NCI-H2196 treated with DMSO at 0.1 percent for 48 hours (cell line): Measurements from ENCODE around the gene ROR1.
"Not testable (repeated sequence)": the region's sequence is repeated elsewhere in the genome, so short reads cannot be mapped to it uniquely, and the experiment has no call there.

ENCODE experiments used
- DNase-seq: peaks from one replicate; lab custom pipeline; 2025; ENCODE audit not compliant: unreplicated experiment; lab: John Stamatoyannopoulos, UW

The ROR1 gene

DNA sequence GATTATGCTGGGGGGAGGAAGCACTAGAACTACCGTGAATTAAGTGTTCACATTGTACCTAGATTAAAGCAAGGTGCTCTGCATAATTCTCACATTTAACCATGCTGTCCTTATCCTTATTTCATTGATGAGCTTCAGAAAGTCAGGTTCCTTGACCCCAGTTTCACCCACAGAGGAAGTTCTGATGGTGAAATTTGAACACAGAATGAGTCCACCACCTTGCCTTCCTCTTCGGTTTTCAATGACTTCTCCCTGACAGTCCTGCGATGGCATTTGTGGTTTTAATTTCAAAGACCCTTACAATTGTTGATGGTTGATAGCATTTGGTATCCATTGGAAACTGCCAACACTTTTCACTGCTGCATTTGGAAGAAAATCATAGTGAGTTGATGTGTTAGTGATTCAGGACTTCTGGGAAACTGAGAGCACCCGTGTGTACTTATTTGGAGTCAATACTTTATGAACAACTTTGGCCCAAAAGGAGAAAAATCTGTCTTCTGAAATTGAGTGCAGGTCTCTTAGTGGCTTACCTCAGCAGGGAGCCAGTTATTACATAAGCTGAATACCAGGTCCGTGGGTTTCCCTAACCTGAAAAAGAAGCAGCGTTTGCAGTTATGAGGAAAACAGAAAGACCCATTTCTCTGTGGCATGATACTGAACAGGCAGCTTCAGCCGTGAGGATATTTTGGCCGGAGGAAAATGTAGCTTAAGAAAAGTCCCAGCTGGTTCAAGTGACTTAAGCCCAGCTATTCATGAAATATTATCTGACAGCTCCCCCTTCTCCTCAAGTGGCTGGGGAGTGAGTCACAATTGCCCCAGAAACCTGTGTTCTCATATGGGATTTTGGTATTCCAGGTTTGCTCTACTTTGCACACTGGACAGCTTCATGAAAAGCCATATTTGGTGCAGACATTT, 47.5 kb downstream of the ROR1 start:
- DNase-seq: no peak

DNA sequence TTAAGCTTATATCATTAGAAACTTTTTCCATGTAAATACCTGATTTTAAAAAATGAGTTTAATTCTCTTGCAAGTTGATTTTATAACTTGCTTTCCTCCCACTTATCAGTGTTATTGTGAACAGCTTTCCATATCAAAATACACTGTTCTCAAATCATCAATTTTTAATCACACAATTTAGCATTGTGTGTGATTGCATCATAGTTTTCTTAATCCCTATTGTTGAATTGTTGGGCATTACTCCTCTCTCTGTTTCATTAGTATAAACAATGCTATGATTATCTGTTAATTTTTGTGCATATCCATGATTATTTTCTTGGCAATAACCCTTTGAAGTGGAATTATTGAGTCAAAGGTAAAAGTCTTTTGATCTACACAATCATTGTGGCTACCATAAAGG, 48.7 kb downstream of the ROR1 start:
- DNase-seq: no peak

DNA sequence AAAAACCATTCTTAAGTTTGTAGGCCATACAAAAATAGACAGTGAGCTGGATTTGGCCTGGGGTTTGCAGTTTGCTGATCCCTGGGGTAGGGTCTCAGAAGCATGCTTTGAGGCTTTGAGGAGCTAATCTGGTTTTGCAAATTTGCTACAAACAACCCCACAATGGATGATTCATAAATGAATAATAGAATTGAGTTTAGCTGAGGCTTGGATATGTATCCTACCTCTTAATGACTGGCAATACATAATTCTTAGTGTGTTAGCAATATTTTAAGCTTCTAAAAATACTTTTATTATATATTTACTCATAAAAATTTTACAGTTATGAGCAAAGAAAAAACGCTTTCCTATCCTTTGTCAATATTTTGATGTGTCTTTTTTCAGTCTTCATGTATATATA, 50.6 kb downstream of the ROR1 start:
- DNase-seq: no peak

DNA sequence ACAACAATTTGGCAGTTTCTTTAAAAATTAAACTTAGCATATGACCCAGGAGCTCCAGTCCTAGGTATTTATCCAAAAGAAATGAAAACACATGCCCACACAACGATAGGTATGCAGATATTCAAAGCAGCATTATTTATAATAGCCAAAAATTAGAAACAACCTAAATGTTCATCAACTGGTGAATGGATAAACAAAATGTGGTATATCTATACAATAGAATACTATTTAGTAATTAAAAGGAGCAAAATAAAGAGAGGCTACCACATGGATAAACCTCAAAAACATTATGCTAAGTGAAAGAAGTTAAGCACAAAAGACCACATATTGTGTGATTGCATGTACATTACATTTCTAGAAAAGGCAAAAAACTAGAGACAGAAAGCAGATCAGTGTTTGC, 51.3 kb downstream of the ROR1 start:
- no peak for DNase-seq

DNA sequence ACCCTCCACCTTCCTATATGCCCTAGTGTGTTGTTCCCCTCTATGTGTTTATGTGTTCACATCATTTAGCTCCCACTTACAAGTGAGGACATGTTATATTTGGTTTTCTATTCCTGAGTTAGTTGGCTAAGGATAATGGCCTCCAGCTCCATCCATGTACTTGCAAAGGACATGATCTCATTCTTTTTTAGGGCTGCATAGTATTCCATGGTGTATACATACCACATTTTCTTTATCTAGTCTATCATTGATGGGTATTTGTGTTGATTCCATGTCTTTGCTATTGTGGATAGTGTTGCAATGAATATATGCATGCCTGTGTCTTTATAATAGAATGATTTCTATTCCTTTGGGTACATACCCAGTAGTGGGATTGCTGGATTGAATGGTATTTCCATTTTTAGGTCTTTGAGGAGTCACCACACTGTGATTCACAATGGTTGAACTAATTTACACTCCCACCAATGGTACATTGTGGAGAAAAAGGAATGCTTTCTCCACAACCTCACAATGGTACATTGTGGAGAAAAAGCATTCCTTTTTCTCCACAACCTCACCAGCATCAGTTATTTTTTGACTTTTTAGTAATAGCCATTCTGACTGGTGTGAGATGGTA, 52.5 kb downstream of the ROR1 start:
- not testable (repeated sequence) for DNase-seq

DNA sequence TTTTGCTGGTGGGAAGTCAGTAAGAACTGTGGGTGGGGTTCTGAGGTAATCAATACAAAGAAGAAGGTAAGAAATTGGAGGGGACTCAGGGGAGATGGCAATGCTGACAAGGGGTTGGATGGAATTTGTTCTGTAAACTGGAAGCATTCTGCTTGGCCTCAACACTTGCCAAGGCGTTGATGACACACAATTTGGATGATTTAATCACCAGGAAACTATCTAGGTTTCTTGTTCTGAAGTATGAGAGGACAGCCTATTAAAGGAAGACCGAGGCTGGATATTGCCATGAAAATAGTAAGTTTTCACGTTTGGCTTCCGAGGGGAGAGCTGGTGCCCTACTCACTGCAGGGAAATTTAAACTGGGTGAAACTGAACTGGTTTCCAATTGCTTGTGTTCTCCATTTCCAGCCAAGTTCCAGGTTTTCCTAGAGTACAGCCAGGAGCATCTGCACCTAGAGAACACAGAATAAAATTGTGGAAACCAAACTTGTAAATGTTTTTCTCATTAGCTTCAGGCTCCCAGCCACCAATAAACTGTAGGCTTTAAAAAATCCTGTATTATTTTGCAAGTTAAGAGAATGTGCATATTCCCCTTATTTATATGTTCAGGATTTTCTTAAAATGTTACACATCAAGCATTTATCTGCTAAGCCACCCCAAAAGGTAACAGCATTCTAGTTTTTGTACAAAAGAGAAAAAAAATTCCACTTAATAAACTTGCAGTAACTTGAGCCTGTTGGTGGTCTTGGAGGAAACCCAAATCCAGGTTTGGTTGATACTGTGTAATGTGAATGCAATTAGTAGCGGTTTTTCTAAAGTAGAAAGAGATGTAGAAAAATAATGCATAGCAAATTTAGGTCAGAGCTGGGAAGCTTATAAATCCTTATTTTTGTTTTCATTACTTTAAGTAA, 53.8 kb downstream of the ROR1 start:
- no peak for DNase-seq

DNA sequence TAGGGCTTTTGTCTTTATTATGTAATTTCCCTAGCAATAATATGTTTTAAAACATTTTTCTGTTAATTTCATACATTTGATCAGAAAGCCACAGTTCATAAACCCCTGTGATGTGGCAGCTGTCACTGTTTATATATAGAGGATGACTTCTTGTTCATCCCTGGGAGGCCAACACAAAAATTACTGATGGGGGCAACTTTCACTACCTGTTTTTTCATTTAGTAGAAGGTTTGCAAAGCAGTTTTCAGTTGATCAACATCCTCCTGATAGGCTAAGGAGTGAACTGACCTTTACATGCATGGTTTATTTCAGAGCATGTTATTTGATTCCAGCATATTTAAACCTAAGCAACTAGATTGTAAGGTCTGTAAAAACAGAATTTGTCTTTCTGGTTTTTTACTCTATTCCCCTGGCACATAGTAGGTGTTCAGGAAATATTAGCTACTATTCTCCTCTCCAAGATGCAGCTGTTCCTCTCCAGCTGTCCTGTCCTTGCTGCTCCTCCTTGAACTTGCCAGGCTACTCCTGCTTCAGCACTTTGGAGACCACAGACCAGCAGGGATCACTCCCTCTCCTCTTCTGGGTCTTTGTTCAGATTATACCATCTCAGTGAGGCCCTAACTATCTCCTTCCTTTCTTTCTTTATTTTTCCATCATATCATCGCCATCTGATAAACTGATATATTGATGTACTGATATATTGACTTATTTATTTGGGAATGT, 54.7 kb downstream of the ROR1 start:
- no peak for DNase-seq

DNA sequence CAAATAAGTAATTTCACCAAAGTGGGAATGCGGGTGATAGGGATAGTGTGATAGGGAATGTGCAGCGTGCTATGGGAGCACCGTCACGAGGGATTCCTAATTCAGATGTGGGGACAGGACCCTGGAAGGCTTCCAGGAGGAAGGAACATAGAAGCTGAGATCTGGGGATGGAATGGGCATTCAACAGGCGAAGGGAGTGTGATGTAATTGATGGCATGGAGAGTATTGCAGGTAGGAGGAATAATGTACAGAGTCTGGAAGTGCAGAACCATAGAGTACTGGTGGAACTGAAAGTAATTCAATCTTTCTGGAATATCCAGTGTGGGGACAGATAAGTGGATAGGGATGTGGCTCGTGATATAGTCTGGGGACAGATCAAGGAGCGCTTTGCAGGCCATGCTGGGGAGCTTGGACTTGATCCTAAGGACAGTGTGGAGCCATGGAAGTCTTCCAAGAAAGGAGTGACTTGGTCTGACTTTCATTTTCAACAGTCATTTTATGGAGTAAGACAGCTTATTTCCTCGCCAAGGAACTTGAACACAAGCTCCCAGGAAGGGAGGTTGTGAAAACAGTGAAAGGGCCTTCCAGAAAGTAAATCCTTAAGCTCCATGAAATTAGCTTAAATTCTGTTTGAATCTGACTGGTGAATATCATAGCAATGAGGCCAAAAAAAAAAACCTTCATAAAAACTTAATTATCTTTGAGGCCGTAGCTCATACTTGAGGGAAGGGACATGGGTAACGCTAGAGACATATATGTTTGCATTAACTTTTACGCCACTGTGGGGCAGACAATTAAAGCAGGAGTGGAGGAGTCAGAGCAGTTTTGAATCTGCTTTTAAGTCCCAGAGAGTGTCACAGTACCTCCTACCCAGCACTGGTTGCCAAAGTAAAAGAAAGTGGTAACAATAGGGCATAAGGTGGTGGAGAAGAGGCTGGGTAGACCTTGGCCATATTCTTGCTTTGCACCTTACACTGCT, 55.8 kb downstream of the ROR1 start:
- no peak for DNase-seq

DNA sequence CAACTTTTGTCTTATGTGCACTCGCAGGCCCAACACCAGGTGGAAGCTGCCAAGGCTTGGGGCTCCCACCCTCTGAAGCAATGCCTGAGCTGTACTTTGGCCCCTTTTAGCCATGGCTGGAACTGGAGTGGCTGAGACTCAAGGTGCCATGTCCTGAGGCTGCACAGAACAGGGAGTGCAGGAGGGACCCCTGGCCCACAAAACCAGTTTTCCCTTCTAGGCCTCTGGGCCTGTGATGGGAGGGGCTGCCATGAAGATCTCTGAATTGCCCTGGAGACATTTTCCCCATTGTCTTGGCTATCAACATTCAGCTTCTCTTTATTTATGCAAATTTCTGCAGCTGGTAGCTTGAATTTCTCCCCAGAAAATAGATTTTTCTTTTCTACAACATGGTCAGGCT, 57.6 kb downstream of the ROR1 start:
- DNase-seq: no peak

DNA sequence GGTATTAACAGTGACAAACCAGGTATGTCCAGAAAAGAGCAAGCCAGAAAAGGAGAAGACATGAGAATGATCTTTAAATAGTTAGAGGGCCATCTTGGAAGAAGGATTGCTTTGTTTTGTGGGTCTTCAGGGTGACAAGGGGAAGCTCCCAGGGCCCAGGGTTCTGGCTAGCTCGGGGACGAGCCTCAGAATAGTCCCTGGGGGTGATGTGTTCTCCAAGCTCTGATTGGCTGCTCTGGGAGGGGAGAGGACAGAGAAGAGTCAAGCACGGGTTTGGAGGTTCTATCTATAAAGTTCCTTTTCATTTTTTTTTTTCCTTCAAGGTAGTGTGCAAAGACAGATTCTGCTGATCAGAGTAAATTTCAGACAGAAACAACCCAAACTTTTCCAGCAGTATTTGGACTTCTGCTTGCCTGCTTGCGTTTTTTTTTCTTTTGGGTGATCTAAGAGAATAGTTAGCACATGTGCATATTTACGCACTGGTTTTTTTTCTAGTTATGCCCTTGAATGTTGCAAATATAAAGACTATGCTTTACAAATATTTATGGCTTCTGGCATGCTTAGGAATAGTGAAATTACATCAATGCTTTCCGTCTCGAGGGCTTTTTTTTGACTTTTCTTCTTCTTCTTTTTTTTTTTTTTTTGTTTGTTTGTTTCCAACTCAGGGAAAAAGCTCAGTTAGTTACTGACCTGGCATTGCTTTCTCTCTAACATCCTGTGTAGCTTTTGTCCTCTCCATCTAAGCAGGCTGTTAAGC, 59.7 kb downstream of the ROR1 start:
- DNase-seq: no peak

DNA sequence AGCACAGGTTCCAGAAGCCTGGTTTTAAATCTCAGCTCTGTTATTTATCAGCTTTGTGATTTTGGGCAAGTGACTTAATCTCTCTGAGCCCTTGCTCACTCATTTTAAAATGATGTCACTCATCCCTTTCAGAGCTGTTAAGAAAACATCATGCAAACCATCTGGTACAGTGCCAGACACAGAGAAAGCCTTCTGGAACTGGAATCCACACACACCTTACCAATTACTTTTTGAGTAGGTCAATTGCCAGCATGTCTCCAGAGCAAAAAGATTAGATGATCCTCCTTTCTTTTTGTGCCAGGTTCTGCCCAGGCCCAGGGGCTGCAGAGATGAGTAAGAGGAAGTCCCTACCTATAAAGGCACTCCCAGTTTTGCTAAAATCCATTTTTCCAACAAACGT, 61.3 kb downstream of the ROR1 start:
- DNase-seq: no peak

DNA sequence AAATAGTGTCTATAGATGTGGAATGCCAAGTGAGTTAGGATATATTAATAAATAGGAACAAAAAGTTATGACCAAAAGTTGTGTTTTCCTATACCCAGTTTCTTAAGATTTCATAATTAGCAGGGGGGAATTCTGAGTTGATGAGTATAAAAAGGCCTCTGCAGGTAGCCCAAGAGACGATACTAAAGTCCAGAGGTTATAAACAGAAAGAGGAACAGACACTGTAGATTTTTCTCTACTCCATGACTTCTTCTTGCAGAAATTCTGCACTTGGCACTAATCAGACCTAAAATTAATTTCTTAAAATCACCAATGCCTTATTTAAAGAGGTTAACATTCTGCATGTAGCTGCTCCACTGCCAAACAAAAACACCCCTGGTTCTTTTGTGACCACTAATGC, 62.6 kb downstream of the ROR1 start:
- no peak for DNase-seq

DNA sequence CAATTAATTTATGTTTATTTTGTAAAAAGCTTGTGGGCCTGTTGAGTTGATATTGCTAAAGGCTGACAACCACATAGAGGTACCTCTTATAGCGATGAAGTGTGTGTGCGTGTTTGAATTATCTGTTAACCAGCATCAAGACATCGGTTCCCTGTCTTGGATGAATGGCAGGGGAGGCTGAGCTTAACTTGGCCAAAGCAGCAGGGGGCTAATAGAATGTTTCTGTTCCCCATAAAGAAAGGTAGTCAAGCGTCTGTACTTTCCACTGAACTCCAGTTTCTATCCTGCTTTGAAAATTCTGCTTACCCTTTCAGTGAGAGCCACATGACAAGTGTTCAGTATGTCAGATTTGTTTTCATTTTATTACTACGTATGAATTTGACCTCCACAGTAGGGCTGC, 63.0 kb downstream of the ROR1 start:
- no peak for DNase-seq

DNA sequence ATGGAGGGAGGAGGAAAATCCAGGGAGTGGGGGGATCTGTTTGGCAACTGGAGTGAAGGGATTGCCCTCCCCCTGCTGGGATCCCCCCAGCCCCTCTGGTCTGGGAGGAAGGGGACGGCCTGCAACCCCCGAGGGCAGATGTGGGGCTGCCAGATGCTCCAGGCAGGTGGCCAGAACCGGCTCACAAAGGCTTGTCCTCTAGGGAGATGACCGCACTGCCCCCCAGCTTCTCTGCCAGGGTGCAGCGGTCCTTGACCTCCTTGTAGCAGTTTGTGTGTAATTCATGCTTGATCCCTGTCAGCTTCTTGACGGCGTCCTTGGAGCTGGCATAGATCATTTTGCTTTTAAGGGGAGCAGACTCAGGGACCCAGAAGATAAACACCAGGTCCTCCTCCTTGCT, 69.2 kb downstream of the ROR1 start:
- no peak for DNase-seq

DNA sequence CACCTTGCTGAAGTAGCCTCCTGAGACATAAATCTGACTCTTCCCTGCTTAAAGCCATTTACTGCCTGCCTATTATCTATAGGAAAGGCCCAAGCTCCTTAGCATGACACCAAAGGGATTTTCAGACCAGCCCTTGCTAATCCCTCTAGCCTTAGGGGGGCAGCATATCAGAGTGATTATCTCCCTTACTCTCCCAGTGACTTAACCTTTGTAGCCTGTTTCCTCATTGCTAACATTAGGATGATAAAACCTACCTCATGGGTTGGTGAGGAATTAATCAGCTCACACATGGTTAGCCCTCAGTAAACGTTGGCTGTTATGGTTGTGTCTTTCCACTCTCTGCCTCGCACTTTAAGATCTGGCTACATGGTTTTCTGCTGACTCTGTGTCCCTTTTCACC, 70.1 kb downstream of the ROR1 start:
- DNase-seq: no peak

DNA sequence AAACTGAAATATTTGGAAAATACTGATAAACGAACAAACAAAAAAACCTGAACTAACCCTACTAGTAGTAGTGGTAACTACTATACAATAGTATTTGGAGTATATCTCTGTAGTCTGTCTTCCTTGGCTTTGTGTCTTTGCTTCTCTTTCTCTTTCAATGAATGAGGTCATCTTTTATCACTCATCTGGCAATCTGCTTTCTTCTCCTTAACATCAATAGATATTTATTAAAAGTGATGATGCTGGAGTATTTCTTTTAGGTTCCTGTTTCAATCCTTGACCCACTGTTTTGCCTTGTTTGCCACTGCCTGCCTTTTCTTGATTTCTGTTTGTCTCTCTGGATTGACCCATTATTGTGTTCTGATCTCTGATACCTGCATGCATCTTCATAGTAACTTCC, 71.5 kb downstream of the ROR1 start:
- DNase-seq: no peak

DNA sequence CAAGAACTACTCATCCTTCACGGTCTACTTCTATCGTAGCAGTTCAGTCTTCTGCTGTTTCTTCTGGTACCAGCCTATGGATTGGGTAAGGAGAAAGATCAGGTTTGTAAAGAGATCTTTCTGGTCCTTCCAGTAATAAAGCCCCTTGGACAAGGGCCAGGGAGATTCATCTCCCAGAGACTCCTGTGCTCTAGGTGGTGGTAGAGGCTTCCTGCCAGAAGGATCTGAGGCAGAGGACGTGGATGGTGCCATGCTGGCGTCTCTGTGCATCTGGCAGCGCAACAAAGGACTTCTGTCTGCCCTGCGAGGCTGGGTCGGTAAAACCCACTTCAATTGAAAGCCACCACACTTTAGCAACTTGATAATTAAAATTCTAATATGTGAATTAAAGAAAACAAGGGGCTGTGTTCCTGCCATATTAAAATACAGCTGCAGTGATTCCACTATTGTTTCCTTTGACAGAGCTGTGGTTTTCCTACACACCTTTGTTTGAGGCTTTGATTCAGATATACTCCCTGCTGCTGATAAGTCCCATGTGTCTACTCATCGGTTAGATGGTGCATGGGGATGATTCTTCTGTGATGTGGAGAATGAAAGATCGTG, 73.6 kb downstream of the ROR1 start:
- no peak for DNase-seq

DNA sequence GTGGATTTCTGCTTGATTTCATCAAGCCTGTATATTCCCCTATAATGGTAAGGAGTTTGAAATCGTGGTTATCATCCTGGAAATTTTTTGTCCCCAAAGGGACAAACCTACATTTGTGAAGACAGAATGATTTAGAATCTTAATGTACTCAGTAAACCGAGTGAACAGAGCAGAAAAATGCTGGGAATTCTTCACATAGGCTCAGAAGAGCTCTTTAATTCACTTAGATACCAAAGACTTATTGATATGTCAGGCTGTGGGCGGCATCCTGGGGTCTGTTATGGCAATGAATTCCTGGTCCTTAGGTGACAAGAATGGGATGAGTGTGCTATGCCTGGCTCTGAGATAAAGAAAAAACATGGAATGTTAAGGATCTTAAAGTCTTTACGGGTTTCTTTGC, 74.9 kb downstream of the ROR1 start:
- no peak for DNase-seq

DNA sequence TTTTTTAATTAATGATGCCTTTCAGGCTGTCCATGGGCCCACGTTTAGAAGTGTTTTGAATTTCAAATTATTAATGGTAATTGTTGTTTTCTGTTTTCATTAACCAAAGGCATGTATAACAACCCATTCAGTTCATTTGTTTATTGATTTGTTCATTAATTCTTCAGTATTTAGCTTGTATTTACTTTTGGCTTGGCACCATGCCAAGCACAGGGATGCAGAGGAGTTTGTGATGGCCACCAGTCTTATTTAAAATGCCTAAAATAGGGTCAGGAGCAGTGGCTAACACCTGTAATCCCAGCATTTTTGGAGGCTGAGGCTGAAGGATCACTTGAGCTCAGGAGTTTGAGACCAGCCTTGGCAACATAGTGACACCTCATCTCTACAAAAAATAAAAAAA, 75.3 kb downstream of the ROR1 start:
- no peak for DNase-seq
